Measurements from ENCODE around the gene EYA2.
"Not testable (repeated sequence)": the region's sequence is repeated elsewhere in the genome, so short reads cannot be mapped to it uniquely, and the experiment has no call there.

Gene EYA2

GRCh38 chr20:46894579-46894958 lies at the start of gene EYA2:
Gene EYA2 (plus strand): TSS chr20:46894843. CDS start chr20:46990011, 95,168 bp downstream.
- DNase-seq = peak in 1 of 2 experiments; percentile 83

- no peak for DNase-seq
Observed at GRCh38 chr20:46844965-46845364, 49.7 kb upstream of the EYA2 start.

- DNase-seq = no peak
Observed at GRCh38 chr20:46849269-46849668, 45.4 kb upstream of the EYA2 start.

- DNase-seq = no peak
Observed at GRCh38 chr20:46849751-46850150, 44.9 kb upstream of the EYA2 start.

- no peak for DNase-seq
Observed at GRCh38 chr20:46850416-46850815, 44.2 kb upstream of the EYA2 start.

- no peak for DNase-seq
Observed at GRCh38 chr20:46850896-46851295, 43.7 kb upstream of the EYA2 start.

- no peak for DNase-seq
Observed at GRCh38 chr20:46851746-46852145, 42.9 kb upstream of the EYA2 start.

- no peak for DNase-seq
Observed at GRCh38 chr20:46852313-46852712, 42.3 kb upstream of the EYA2 start.

- DNase-seq = no peak
Observed at GRCh38 chr20:46853926-46854325, 40.7 kb upstream of the EYA2 start.

- no peak for DNase-seq
Observed at GRCh38 chr20:46857061-46857831, 37.4 kb upstream of the EYA2 start.

- no peak for DNase-seq
Observed at GRCh38 chr20:46865824-46866223, 28.8 kb upstream of the EYA2 start.

- DNase-seq = no peak
Observed at GRCh38 chr20:46870041-46870440, 24.6 kb upstream of the EYA2 start.

- DNase-seq = no peak
Observed at GRCh38 chr20:46872328-46873211, 22.1 kb upstream of the EYA2 start.

- DNase-seq = no peak
Observed at GRCh38 chr20:46875059-46875458, 19.6 kb upstream of the EYA2 start.

GRCh38 chr20:46879386-46879785 lies 15.3 kb upstream of the EYA2 start:
- no peak for DNase-seq

- DNase-seq = not testable (repeated sequence)
Observed at GRCh38 chr20:46879963-46880362, 14.7 kb upstream of the EYA2 start.

- DNase-seq = no peak
Observed at GRCh38 chr20:46883892-46884291, 10.8 kb upstream of the EYA2 start.

- no peak for DNase-seq
Observed at GRCh38 chr20:46890682-46891081, 4.0 kb upstream of the EYA2 start.

GRCh38 chr20:46893051-46893450 lies 1.6 kb upstream of the EYA2 start:
- no peak for DNase-seq

GRCh38 chr20:46893877-46894578 lies 615 bp upstream of the EYA2 start:
- DNase-seq = peak; percentile 73 to 83

- peak; percentile 76 to 87 for DNase-seq
Observed at GRCh38 chr20:46894971-46895905, 595 bp downstream of the EYA2 start.

- DNase-seq = no peak
Observed at GRCh38 chr20:46895906-46896242, 1.2 kb downstream of the EYA2 start.

Measured in NCI-H526 (cell line).